Measurements from ENCODE around the gene CALD1. TPM values are rescaled to one million over a fixed set of nuclear protein-coding genes. Genes with fewer than 3 reads are reported as not detected.
A peak's percentile ranks its signal among the peaks of the same experiment; 100 is the strongest.

The CALD1 gene
- total and polyA plus RNA-seq, 4 donors: 658 to 1,700 (median 1,168) TPM

DNA sequence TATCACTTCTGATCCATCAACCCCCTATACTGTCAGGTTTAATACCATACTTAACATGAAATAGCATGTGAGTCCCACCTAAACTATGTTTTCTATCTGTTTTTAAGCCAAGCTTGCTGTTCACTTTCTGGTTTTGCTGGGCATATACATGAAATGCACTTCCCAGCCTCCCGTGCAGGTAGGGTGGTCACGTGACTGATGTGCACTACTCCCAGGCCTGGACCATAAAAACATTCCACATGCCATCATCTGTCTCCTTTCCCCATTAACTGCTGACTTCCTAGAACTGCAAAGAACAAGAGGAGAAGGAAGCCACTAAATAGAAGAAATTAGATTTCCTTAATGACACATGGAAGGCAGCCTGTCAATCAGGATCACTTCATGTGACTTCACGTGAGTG is 40.1 kb upstream of the CALD1 start:
- H3K27ac ChIP-seq (ENCODE audit: low read depth in 1 of 2, low read length in 2 of 2): no peak overlapping the region
- intact Hi-C loops (cut with DNase I): no loop called here
- no peak overlapping the region for H3K4me3 ChIP-seq (ENCODE audit: low read length in 2 of 2)

DNA sequence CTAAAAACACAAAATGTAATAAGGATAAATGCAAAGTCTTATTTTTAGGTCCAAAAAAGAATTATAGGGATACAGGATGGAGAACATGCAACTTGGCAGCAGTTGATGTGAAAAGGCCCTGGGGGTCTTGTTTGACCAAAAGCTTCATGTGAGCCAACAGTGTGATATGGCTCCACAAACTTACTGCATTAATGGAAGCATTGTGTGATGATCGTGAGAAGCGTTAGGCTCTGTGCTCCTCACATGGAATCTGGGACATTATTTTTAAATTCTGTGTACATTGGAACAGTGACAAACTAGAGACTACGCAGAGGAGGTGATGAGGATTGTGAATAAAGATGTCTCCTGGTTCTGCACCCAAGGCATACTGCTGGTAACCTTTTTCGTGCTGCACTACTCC is 39.1 kb upstream of the CALD1 start:
- intact Hi-C loops (cut with DNase I): no loop called here
- Histone ChIP-seq H3K36me3 (ENCODE audit: control insufficient read depth in 1 of 2, insufficient read depth in 2 of 2, low read length in 1 of 2) (no peaks in the 10 kb centered on the region), H3K9me3 (ENCODE audit: control insufficient read depth, low read length) (no peaks in the 10 kb centered on the region), H3K27ac (ENCODE audit: low read depth in 1 of 2, low read length in 2 of 2) (peak overlapping the region in 1 of 2 donors; percentile 71), H3K4me1 (ENCODE audit: control insufficient read depth in 1 of 2, insufficient read depth in 2 of 2, low read length in 2 of 2) (peaks cover 2% of the 10 kb centered on the region in 2 donors), H3K27me3 (ENCODE audit: control insufficient read depth in 1 of 2, insufficient read depth in 2 of 2, low read length in 1 of 2) (no peaks in the 10 kb centered on the region), H3K4me3 (ENCODE audit: low read length in 2 of 2) (no peak overlapping the region)
- 15 to 17% methylated on average over 4 of the region's 4 CpGs for WGBS, 2 donors
- DNase-seq: no peak
- ATAC-seq (ENCODE audit: low FRiP score): no peak

More for the DNA sequence above, 40.1 kb upstream of the CALD1 start:
- ATAC-seq (ENCODE audit: low FRiP score) (no peak), DNase-seq (no peak)
- H3K4me1 ChIP-seq (ENCODE audit: control insufficient read depth in 1 of 2, insufficient read depth in 2 of 2, low read length in 2 of 2): peaks cover 2% of the 10 kb centered on the region in 2 donors
- H3K36me3 ChIP-seq (ENCODE audit: control insufficient read depth in 1 of 2, insufficient read depth in 2 of 2, low read length in 1 of 2): no peaks in the 10 kb centered on the region
- H3K27me3 ChIP-seq (ENCODE audit: control insufficient read depth in 1 of 2, insufficient read depth in 2 of 2, low read length in 1 of 2): no peaks in the 10 kb centered on the region
- WGBS, 2 donors: 65 to 66% methylated on average over 3 of the region's 3 CpGs
- no peaks in the 10 kb centered on the region for H3K9me3 ChIP-seq (ENCODE audit: control insufficient read depth, low read length)

- no peaks in the 10 kb centered on the region for H3K9me3 ChIP-seq (ENCODE audit: control insufficient read depth, low read length)
- WGBS, 2 donors: 9 to 13% methylated on average over 3 of the region's 3 CpGs
- H3K27ac ChIP-seq (ENCODE audit: low read depth in 1 of 2, low read length in 2 of 2): peak overlapping the region; percentile 77 to 95
- intact Hi-C loops (cut with DNase I): no loop called here
- no peak overlapping the region for H3K4me3 ChIP-seq (ENCODE audit: low read length in 2 of 2)
- H3K4me1 ChIP-seq (ENCODE audit: control insufficient read depth in 1 of 2, insufficient read depth in 2 of 2, low read length in 2 of 2): peaks cover 2 to 9% of the 10 kb centered on the region in 2 donors
- peak in 1 of 2 donors; percentile 77 for DNase-seq
- H3K27me3 ChIP-seq (ENCODE audit: control insufficient read depth in 1 of 2, insufficient read depth in 2 of 2, low read length in 1 of 2): no peaks in the 10 kb centered on the region
- peak; percentile 39 for ATAC-seq (ENCODE audit: low FRiP score)
- no peaks in the 10 kb centered on the region for H3K36me3 ChIP-seq (ENCODE audit: control insufficient read depth in 1 of 2, insufficient read depth in 2 of 2, low read length in 1 of 2)
Measured at GRCh38 chr7:134741907-134742635, 37.4 kb upstream of the CALD1 start.

DNA sequence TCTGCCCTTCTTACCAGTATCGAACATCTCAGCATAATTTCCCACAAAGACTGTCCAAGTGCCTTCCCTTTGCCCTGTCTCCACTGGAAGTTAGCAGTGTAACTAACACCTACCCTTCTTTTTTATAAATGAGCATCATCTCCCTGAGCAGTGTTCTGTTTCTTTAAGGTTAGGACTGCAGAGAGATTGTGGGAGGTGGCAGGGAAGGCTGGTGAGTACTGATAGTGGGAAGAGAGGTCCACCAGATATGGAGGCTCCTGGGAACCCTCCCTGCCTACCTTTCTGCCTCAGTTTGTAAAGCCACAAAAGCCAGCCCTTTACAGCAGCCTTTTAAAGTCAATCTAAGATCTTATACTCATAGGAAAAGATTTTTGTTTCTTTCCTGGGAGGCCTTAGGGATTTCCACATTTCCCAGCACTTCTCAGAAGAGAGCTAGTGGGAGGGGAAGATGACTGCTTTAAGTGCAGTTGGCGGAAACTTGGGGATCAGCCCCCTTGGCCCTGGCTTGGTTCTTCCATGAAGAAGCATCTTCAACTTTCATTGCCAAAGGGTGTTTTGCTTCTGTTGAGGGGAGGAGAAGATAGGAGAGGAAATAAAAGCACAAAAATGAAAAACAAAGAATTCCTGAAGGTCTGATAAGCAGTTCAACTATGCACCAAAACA is 36.6 kb upstream of the CALD1 start:
- peaks cover 2 to 9% of the 10 kb centered on the region in 2 donors for H3K4me1 ChIP-seq (ENCODE audit: control insufficient read depth in 1 of 2, insufficient read depth in 2 of 2, low read length in 2 of 2)
- WGBS, 2 donors: 7 to 9% methylated on average over 2 of the region's 2 CpGs
- no peaks in the 10 kb centered on the region for H3K36me3 ChIP-seq (ENCODE audit: control insufficient read depth in 1 of 2, insufficient read depth in 2 of 2, low read length in 1 of 2)
- H3K27me3 ChIP-seq (ENCODE audit: control insufficient read depth in 1 of 2, insufficient read depth in 2 of 2, low read length in 1 of 2): no peaks in the 10 kb centered on the region
- peak; percentile 65 for ATAC-seq (ENCODE audit: low FRiP score)
- H3K27ac ChIP-seq (ENCODE audit: low read depth in 1 of 2, low read length in 2 of 2): peak overlapping the region; percentile 77 to 95
- peak in 1 of 2 donors; percentile 62 for DNase-seq
- H3K4me3 ChIP-seq (ENCODE audit: low read length in 2 of 2): no peak overlapping the region
- H3K9me3 ChIP-seq (ENCODE audit: control insufficient read depth, low read length): no peaks in the 10 kb centered on the region
- intact Hi-C loops (cut with DNase I): no loop called here

- no peak overlapping the region for H3K4me3 ChIP-seq (ENCODE audit: low read length in 2 of 2)
- ATAC-seq (ENCODE audit: low FRiP score): no peak
- no peaks in the 10 kb centered on the region for H3K27me3 ChIP-seq (ENCODE audit: control insufficient read depth in 1 of 2, insufficient read depth in 2 of 2, low read length in 1 of 2)
- no peak overlapping the region for H3K27ac ChIP-seq (ENCODE audit: low read depth in 1 of 2, low read length in 2 of 2)
- DNase-seq: no peak
- H3K36me3 ChIP-seq (ENCODE audit: control insufficient read depth in 1 of 2, insufficient read depth in 2 of 2, low read length in 1 of 2): no peaks in the 10 kb centered on the region
- WGBS, 2 donors: 86 to 95% methylated on average over 3 of the region's 3 CpGs
- intact Hi-C loops (cut with DNase I): no loop called here
- H3K9me3 ChIP-seq (ENCODE audit: control insufficient read depth, low read length): no peaks in the 10 kb centered on the region
- peaks cover 2 to 9% of the 10 kb centered on the region in 2 donors for H3K4me1 ChIP-seq (ENCODE audit: control insufficient read depth in 1 of 2, insufficient read depth in 2 of 2, low read length in 2 of 2)
Measured at GRCh38 chr7:134744569-134744968, 34.9 kb upstream of the CALD1 start.

DNA sequence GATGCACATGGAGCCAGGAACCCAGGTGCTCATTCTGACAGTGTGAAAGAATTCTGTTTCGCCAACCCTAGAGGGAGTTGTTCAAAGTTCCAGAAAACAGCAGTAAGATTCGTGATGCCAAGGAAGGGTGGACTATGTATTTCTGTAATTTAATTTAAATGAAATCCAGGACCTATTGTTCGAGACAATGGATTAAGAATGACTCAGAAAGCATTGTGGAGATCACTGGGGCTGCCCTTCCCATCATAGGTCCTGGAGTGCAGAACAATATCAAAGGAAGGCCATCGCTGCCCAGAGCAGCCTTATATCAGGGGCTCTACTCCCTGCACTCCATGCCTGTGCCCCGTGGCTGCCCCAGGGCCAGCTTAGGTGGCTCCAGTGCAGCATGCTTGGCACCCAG is 32.1 kb upstream of the CALD1 start:
- no peak for DNase-seq
- Histone ChIP-seq H3K27me3 (ENCODE audit: control insufficient read depth in 1 of 2, insufficient read depth in 2 of 2, low read length in 1 of 2) (no peaks in the 10 kb centered on the region), H3K27ac (ENCODE audit: low read depth in 1 of 2, low read length in 2 of 2) (no peak overlapping the region), H3K36me3 (ENCODE audit: control insufficient read depth in 1 of 2, insufficient read depth in 2 of 2, low read length in 1 of 2) (no peaks in the 10 kb centered on the region), H3K4me1 (ENCODE audit: control insufficient read depth in 1 of 2, insufficient read depth in 2 of 2, low read length in 2 of 2) (peaks cover 2 to 9% of the 10 kb centered on the region in 2 donors), H3K9me3 (ENCODE audit: control insufficient read depth, low read length) (no peaks in the 10 kb centered on the region), H3K4me3 (ENCODE audit: low read length in 2 of 2) (no peak overlapping the region)
- ATAC-seq (ENCODE audit: low FRiP score): no peak
- intact Hi-C loops (cut with DNase I): loop anchor here in 1 of 2 donors (5.0 kb wide), 1 partner anchor 55 kb away; no protein-coding TSS in a partner anchor
- WGBS, 2 donors: 94 to 97% methylated on average over 5 of the region's 5 CpGs

DNA sequence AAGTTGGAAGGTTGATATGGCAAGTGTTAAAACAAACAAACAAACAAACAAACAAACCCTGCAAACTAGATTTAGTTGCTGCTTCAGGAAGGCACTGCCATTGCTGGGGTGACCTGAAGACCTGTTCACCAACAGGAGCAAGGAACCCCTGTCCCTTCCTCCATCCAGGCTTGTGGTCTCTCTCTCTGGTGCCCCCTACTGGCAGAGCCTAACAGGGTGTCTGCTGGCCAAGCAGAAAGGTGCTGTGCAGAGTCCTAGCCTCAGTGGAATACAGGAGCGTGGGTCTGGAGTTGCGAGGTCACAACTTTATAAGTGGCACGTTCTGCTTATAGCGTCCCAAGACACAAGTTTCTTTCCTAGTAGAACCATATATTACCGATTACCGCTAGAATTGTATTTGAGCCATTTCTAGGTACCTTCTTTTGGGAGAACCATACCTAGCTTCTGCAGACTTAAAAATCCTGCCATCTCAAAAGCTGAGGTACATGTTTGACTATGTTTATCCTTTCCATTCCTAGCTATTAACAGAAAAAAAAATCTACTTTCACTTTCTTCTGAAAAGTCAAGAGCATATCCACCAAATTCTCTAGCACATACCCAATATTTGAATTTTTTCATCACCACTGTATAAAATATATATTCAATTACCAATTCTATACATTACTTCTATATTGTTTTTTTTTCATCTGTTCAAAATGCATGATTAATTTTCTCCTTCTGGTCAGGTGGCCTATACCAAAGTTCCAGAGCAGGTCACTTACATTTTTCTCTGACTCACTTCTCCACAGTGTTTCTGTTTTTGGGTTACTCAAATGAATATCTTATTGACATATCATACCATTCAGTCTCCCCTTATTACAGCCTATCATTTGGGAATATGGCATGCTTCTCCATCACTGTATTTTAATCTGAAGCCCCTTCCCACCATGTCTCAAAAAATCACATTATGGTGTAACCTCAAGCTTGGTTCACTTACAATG is 29.1 kb upstream of the CALD1 start:
- H3K27me3 ChIP-seq (ENCODE audit: control insufficient read depth in 1 of 2, insufficient read depth in 2 of 2, low read length in 1 of 2): no peaks in the 10 kb centered on the region
- peaks cover 2 to 6% of the 10 kb centered on the region in 2 donors for H3K4me1 ChIP-seq (ENCODE audit: control insufficient read depth in 1 of 2, insufficient read depth in 2 of 2, low read length in 2 of 2)
- intact Hi-C loops (cut with DNase I): loop anchor here in 1 of 2 donors (5.0 kb wide), 1 partner anchor 58 kb away; no protein-coding TSS in a partner anchor
- no peaks in the 10 kb centered on the region for H3K36me3 ChIP-seq (ENCODE audit: control insufficient read depth in 1 of 2, insufficient read depth in 2 of 2, low read length in 1 of 2)
- H3K4me3 ChIP-seq (ENCODE audit: low read length in 2 of 2): no peak overlapping the region
- no peak overlapping the region for H3K27ac ChIP-seq (ENCODE audit: low read depth in 1 of 2, low read length in 2 of 2)
- WGBS, 2 donors: 71 to 74% methylated on average over 6 of the region's 6 CpGs
- DNase-seq: peak in 1 of 2 donors; percentile 63
- no peak for ATAC-seq (ENCODE audit: low FRiP score)
- no peaks in the 10 kb centered on the region for H3K9me3 ChIP-seq (ENCODE audit: control insufficient read depth, low read length)

DNA sequence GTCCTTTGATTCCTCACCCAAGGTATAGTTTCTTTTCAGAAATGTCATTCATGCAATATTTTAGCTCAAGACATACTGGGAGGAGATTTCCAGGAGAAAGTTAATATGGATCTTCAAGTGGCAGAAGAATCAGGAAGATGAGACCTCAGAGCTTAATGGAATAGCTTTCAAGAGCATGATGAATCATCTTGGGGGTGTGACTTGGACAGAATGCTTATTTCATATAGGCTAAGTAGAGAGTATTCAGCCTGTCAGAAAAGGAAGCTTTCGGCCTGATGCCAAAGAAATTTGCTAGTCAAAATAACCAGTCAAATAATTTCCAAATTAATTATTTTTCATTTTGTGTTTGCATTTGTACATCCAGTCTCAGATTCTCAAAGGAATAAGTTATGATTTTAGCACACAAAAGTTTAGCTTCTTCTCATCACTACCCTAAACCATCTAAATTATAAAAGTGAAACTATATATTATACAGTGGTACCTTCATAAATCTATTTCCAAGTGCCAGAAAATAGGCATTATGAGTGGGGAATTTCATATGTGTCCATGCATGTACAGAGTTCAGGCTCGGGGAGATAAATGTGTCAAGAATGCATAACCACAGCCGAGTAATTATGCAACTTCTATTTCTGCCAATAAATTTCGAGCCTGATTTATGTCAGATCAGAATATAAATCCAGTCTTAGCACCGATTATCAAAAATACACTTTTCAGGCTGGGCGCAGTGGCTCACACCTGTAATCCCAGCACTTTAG is 27.3 kb upstream of the CALD1 start:
- intact Hi-C loops (cut with DNase I): loop anchor here in 1 of 2 donors (5.0 kb wide), 1 partner anchor 60 kb away; no protein-coding TSS in a partner anchor
- Histone ChIP-seq H3K27ac (ENCODE audit: low read depth in 1 of 2, low read length in 2 of 2) (no peak overlapping the region), H3K9me3 (ENCODE audit: control insufficient read depth, low read length) (no peaks in the 10 kb centered on the region), H3K27me3 (ENCODE audit: control insufficient read depth in 1 of 2, insufficient read depth in 2 of 2, low read length in 1 of 2) (no peaks in the 10 kb centered on the region), H3K4me3 (ENCODE audit: low read length in 2 of 2) (no peak overlapping the region), H3K4me1 (ENCODE audit: control insufficient read depth in 1 of 2, insufficient read depth in 2 of 2, low read length in 2 of 2) (peaks cover 0 to 2% of the 10 kb centered on the region in 2 donors), H3K36me3 (ENCODE audit: control insufficient read depth in 1 of 2, insufficient read depth in 2 of 2, low read length in 1 of 2) (no peaks in the 10 kb centered on the region)
- ATAC-seq (ENCODE audit: low FRiP score) (no peak), DNase-seq (no peak)
- WGBS, 2 donors: 38 to 52% methylated on average over 6 of the region's 6 CpGs
